Kidney glomerular epithelial cell (primary cell): ENCODE data around the gene DGKZ.

Source experiments
- DNase-seq: peaks from one replicate; lab custom pipeline; 2025; lab: John Stamatoyannopoulos, UW

The DGKZ gene

GRCh38 chr11:46326813-46327416 lies 20.3 kb upstream of the DGKZ start:
- no peak for DNase-seq

DNA sequence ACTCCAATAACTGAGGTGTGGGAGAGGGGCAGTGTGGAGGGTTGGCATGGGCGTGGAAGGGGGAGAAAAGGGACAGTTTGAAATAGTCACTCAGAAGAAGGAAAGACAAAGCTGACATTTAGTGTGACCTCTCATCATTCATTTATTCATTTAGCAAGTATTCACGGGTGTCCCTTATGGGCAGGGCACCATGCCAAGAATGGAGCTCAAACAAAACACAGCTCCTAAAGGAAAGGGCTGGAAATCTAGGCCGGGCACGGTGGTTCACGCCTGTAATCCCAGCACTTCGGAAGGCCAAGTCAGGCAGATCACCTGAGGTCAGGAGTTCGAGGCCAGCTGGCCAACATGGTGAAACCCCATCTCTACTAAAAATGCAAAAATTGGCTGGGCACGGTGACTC lies 19.4 kb upstream of the DGKZ start:
- DNase-seq: no peak

DNA sequence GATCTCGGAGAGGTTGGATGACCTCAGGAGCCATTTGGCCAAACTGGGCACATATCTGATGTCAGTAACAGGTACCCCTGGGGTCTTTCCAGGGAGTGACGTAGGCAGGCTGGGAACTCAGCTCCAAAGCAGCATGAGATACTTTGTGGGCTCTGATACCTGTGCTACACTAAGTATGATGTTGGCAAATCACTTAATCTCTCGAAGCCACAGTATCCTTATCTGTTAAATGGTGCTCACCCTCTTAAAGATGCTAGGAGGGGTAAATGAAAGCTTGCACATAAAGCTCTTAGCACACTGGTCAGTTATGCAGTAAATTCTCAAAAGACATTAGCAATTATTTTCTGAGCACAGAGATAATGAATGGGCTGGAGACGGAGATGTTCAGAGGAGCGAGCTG lies 17.1 kb upstream of the DGKZ start:
- DNase-seq: no peak

DNA sequence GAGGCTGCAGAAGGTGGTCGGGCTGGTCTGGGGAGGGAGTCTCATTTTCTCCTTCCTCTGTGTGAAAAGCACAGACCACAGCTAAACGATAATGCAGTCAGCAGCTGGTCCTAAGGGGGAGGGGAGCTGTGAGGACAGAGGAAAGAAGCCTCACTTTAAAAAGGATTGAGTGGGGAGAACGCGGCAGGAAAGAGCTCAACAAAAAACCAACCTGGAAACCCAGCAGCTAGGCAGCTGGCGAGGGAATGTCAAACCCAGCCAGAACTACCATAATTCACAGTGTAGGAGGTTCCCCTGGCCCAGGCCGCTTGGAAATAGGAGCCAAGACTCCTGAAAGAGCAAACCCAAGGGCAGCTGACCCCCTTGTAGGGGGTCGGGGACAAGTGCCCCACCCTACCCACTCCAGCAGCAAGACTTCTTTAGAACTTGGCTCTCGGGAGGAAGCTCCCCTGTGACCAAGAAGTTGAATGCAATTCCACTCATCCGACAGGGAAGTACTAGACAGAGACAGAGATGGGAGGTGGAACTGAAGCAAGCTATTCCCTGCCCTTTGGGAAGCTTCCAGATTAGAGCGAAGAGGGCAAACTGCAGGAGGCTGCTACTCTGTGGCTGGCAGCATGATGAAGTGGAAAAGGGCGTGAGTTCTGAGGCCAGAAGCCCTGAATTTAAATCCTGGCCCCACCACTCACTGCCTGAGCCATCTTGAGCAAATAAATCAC lies 16.5 kb upstream of the DGKZ start:
- no peak for DNase-seq

DNA sequence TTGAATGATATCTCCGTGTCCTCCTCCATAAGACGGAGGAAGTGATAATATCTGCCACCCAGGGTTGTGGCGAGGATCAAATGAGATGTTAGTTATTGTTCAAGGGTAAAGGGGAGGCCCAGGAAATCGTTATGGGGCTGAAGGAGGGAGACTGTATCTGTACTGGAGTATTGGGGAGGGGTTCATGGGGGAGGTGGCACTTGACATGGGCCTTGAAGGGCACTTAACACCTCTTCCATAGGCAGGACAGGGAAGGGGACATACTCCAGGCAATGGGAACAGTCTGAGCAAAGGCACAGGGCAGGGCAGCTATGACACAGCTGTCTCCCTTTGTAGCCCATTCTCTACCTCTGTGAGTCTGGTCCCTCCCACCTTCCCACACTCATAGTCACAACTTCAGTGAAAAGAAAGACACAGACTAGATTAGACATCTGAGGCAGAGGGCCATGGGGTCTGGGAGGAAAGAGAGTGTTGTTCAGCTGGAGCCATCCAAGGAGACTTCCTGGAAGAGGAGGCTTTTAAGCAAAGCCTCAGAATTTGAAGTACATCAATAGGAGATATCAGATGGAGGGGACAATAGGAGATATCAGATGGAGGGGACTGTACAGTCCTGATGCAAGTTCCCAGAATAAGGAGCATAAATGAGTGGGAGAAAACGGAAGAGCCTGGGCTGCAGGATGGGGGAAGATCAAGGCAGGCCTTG lies 15.8 kb upstream of the DGKZ start:
- no peak for DNase-seq

DNA sequence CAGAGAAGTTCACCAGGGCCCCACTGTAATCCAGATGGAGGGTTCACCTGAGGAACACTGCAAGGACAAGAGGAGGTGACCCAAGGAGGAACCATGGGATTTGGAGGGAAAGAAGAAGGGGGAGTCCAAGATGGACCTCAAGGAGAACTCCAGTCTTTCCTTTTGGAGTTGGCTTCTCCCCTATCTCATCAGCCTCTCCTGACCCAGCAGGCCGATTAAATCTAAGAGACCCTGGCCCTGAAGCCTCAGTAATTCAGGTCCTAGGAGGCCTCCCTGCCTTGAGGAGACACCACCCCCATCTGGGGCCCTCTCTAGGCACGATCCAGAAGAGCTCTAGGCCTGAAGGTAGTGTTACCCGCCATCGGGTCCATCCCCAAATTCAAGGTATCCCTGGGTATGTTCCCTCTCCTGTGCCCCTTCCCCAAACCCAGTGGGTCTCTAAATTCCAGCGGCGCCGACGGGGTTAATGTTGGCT lies 15.1 kb upstream of the DGKZ start:
- DNase-seq: no peak

GRCh38 chr11:46332568-46333393 lies 14.5 kb upstream of the DGKZ start:
- DNase-seq: no peak

GRCh38 chr11:46333394-46333947 lies 13.8 kb upstream of the DGKZ start:
- no peak for DNase-seq

DNA sequence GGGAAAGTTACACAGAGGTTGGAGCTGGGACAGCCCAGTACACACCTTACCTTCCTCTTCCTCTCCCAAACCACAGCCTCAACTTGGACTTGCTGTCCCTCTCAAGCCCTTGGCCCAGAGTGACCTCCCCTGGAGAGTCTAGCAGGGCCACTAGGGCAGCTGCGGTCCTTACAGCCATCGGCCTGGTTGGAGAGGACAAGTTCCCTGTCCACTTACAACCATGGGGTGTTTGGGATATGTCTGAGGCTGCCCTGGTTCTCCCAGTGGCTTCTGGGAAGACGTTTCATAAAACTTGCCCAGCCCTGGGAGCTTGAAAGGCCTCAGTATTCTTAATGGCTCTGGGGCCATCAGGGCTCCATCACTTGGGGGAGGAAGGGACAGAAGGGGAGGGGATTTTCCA lies 13.1 kb upstream of the DGKZ start:
- no peak for DNase-seq

DNA sequence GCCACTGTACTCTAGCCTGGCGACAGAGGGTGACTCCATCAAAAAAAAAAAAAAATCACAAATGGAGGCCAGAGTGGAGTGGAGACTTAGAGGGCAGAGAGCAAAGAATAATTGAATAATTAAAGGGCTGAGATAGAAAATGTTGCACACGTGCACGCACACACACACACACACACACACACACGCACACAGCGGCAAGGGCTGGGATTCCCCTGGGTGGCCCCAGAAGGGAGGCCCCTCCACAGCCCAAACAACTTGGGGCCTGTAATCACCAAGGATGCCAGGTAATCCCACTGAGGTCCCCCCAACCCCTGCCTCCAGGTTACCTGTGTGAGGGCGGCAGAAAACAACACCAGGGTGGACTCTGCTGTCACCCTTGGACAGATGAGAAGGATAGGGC lies 12.0 kb upstream of the DGKZ start:
- DNase-seq: no peak

- DNase-seq: no peak
Observed at GRCh38 chr11:46335890-46336562, 11.2 kb upstream of the DGKZ start.

- DNase-seq: no peak
Observed at GRCh38 chr11:46336563-46337180, 10.6 kb upstream of the DGKZ start.

- no peak for DNase-seq
Observed at GRCh38 chr11:46337626-46338345, 9.5 kb upstream of the DGKZ start.

- no peak for DNase-seq
Observed at GRCh38 chr11:46338636-46338987, 8.7 kb upstream of the DGKZ start.

GRCh38 chr11:46338988-46339666 lies 8.1 kb upstream of the DGKZ start:
- no peak for DNase-seq

DNA sequence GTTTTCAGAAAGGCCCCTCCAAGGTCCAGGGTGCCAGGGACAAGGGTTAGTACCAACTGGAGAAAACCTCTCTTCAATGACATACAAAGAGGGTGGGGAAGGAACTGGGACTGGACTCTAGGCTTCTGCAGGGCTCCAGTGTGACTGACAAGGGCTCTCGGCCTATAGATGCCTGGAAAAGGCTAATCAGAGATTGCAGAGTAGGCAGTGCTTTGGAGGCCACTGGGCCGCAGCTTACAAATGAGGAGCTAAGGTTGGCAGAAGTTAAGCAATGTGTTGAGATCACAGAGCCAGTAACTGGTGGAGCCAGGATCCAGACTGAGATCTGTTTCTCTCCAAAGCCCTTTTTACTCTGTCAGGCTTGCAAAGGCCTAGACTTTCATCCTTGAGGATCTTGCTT lies 7.4 kb upstream of the DGKZ start:
- no peak for DNase-seq

GRCh38 chr11:46341454-46341853 lies 5.8 kb upstream of the DGKZ start:
- no peak for DNase-seq

DNA sequence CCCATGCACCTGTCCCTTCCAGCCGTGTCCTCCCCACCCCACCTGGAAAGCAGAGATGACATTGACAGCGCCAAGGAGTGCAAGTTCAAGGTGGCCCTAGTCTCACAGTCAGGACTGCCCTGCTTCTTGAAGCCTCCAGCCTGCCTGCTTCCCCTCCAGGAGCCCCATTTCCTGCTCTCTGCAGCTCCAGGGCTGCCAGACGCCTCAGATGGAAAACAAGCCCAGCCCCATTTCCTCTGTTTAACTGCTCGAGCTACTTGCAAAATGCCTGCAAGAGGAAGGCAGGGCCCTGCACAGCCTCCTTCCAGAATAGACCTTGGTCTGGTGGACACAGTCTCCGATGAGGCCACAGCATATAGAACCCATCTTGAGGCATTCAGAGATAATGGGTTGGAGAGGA lies 5.0 kb upstream of the DGKZ start:
- DNase-seq: no peak

DNA sequence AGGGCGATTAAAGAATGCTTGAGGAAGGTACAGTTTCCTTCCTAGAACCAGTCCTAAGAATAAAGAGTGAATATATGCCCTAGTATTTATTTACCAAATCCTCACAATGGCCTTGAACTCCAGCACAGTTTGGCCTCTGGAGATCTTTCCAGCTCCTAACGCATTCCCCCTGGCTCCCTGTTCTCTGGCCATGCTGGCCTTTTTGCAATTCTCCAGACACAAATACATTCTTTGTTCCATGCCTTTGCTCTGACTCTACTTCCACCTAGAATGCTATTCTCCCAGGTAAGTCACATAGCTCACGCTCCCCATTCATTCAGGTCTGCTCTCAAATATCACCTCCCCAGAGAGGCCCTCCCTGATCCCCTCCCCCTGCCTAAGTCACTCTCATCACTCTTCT lies 3.7 kb upstream of the DGKZ start:
- DNase-seq: no peak

- DNase-seq: no peak
Observed at GRCh38 chr11:46345131-46345597, 2.1 kb upstream of the DGKZ start.
